HepG2 (cell line): ENCODE results near the gene ZSWIM5. TPM values are rescaled to one million over a fixed set of nuclear protein-coding genes. Genes with fewer than 3 reads are reported as not detected.
A peak's percentile ranks its signal among the peaks of the same experiment; 100 is the strongest.

Experiments used
- FOXK2 ChIP-seq: fragments of 450-650 bp; IDR thresholded peaks from 2 replicates; pipeline ENCODE4 v1.6.1; 2016
- MTF2 ChIP-seq: sonication (generic); formaldehyde crosslinking; IDR thresholded peaks from 2 replicates; pipeline ENCODE4 v1.5.0; 2020; ENCODE audit warnings: missing genetic modification reagents, borderline replicate concordance
- MXD1 ChIP-seq: sonication (generic); formaldehyde crosslinking; IDR thresholded peaks from 2 replicates; pipeline ENCODE4 v1.4.0; 2020; ENCODE audit warnings: mild to moderate bottlenecking, missing genetic modification reagents
- RELA ChIP-seq: sonication (generic); formaldehyde crosslinking; IDR thresholded peaks from 2 replicates; pipeline ENCODE4 v1.4.0; 2020; ENCODE audit warnings: missing genetic modification reagents
- SALL1 ChIP-seq: sonication (generic); formaldehyde crosslinking; IDR thresholded peaks from 2 replicates; pipeline ENCODE4 v1.8.0; 2022; ENCODE audit warnings: mild to moderate bottlenecking, missing genetic modification reagents
- STAG1 ChIP-seq: sonication (generic); formaldehyde crosslinking; IDR thresholded peaks from 2 replicates; pipeline ENCODE4 v1.4.0; 2020; ENCODE audit warnings: missing genetic modification reagents
- THAP9 ChIP-seq: sonication (generic); formaldehyde crosslinking; IDR thresholded peaks from 2 replicates; pipeline ENCODE4; 2020; ENCODE audit warnings: missing genetic modification reagents, mild to moderate bottlenecking, borderline replicate concordance
- ZBTB43 ChIP-seq: sonication (generic); formaldehyde crosslinking; conservative IDR thresholded peaks from 2 replicates; pipeline ENCODE4 v1.4.0; 2020; ENCODE audit warnings: missing genetic modification reagents
- ZFX ChIP-seq: sonication (generic); formaldehyde crosslinking; IDR thresholded peaks from 2 replicates; pipeline ENCODE4 v1.4.0; 2020; ENCODE audit warnings: mild to moderate bottlenecking, low read depth, missing genetic modification reagents, moderate library complexity
- ZMYM3 ChIP-seq: sonication (generic); formaldehyde crosslinking; IDR thresholded peaks from 2 replicates; pipeline ENCODE4 v1.5.1; 2020; ENCODE audit warnings: mild to moderate bottlenecking, missing genetic modification reagents
- ZNF331 ChIP-seq: sonication (generic); formaldehyde crosslinking; IDR thresholded peaks from 2 replicates; pipeline ENCODE4 v1.4.0; 2020; ENCODE audit warnings: missing genetic modification reagents
- ZNF597 ChIP-seq: sonication (generic); formaldehyde crosslinking; IDR thresholded peaks from 2 replicates; pipeline ENCODE4 v1.5.0; 2020; ENCODE audit warnings: missing genetic modification reagents
- ZNF609 ChIP-seq: sonication (generic); formaldehyde crosslinking; IDR thresholded peaks from 2 replicates; pipeline ENCODE4 v1.4.0; 2020; ENCODE audit warnings: mild to moderate bottlenecking, missing genetic modification reagents, borderline replicate concordance
- ZNF691 ChIP-seq: sonication (generic); formaldehyde crosslinking; IDR thresholded peaks from 2 replicates; pipeline ENCODE4 v1.4.0; 2020; ENCODE audit warnings: missing genetic modification reagents, low read depth, mild to moderate bottlenecking, borderline replicate concordance
- ZNF768 ChIP-seq: sonication (generic); formaldehyde crosslinking; IDR thresholded peaks from 2 replicates; pipeline ENCODE4 v1.4.0; 2020; ENCODE audit warnings: missing genetic modification reagents
- polyA plus RNA-seq, 8 experiments: library from polyadenylated mRNA; depleted of rRNA in 3 of 8; stranded (reverse) in 7 of 8; unstranded in 1 of 8; fragments of >200 nt; fragmentation: Illumina TruSeq in 4 of 8; extraction: Trizol in 4 of 8; gene quantifications; 2 replicates each; pipeline versions ENCODE4 v1.2.1 to v1.2.3, GENCODE V29; 2011 to 2016; ENCODE audit warnings: low read depth in 4 of 8, missing spikeins in 1 of 8, mixed read lengths in 1 of 8; ENCODE audit not compliant: insufficient read depth in 1 of 8
- total RNA-seq, 5 experiments: library from RNA; depleted of rRNA; stranded (reverse); fragments of >200 nt; fragmentation: Illumina TruSeq; extraction: Trizol; gene quantifications; 2 replicates each; pipeline ENCODE4 v1.2.3, GENCODE V29; 2016; ENCODE audit warnings: low read depth in 1 of 5

ZSWIM5 gene
- total and polyA plus RNA-seq, 2 of the 13 experiments (the other 11 are each of a cell fraction or from before 2014, with no cell fraction given), result 11.0 to 20.6 TPM

GRCh38 chr1:45018599-45019230 is 187.7 kb downstream of the ZSWIM5 start (continued):
- TF ChIP-seq ZNF609 (0 out of 2 replicates have a peak, but pooled peaks have one; percentile 27), FOXK2 (no peak), ZBTB43 (CRISPR knock-in tag) (no peak), STAG1 (CRISPR knock-in tag) (peak; percentile 91), ZNF691 (CRISPR knock-in tag) (0 out of 2 replicates have a peak, but pooled peaks have one; percentile 36), THAP9 (CRISPR knock-in tag) (0 out of 2 replicates have a peak, but pooled peaks have one; percentile 49), MTF2 (no peak), RELA (CRISPR knock-in tag) (no peak), ZNF331 (CRISPR knock-in tag) (peak; percentile 45), SALL1 (peak; percentile 55), ZNF768 (CRISPR knock-in tag) (no peak), MXD1 (no peak), ZFX (CRISPR knock-in tag) (0 out of 2 replicates have a peak, but pooled peaks have one; percentile 37), ZNF597 (CRISPR knock-in tag) (no peak), ZMYM3 (no peak)
